Brain microvascular endothelial cell (primary cell): Measurements from ENCODE around the gene THAP6.
A peak's percentile ranks its signal among the peaks of the same experiment; 100 is the strongest.

Source experiments
- DNase-seq: peaks from one replicate; pipeline ENCODE4 v3.0.0-alpha.2; 2020
- H3K27ac ChIP-seq: fragments of 250-450 bp; sonication (Bioruptor Pico); 2 replicates; pipeline ENCODE4 v1.5.1; 2020; ENCODE audit warnings: mild to moderate bottlenecking, moderate library complexity
- H3K27me3 ChIP-seq: fragments of 250-450 bp; sonication (Bioruptor Pico); replicated peaks from 2 replicates; pipeline ENCODE4 v1.5.1; 2020; ENCODE audit warnings: mild to moderate bottlenecking
- H3K36me3 ChIP-seq: fragments of 250-450 bp; sonication (Bioruptor Pico); replicated peaks from 2 replicates; pipeline ENCODE4 v1.5.1; 2020; ENCODE audit warnings: mild to moderate bottlenecking
- H3K4me3 ChIP-seq: 2 replicates; pipeline ENCODE4 v1.5.1; 2011; ENCODE audit warnings: low read depth, mild to moderate bottlenecking, control low read depth, low read length, moderate library complexity
- in situ Hi-C: cut with HindIII; loops from 2 replicates; pipeline ENCODE4 v1.10.0; 2017; ENCODE audit warnings: low sequenced_read_pairs, low pct_ligation_motif_present
- TF ChIP-seq, protein P1 (sequence below): IDR thresholded peaks from 2 replicates; pipeline ENCODE4 v1.5.1; 2011; ENCODE audit warnings: low read depth, mild to moderate bottlenecking, moderate library complexity, low read length, control low read depth, inconsistent platforms; ENCODE audit errors: missing control alignments

The THAP6 gene

DNA sequence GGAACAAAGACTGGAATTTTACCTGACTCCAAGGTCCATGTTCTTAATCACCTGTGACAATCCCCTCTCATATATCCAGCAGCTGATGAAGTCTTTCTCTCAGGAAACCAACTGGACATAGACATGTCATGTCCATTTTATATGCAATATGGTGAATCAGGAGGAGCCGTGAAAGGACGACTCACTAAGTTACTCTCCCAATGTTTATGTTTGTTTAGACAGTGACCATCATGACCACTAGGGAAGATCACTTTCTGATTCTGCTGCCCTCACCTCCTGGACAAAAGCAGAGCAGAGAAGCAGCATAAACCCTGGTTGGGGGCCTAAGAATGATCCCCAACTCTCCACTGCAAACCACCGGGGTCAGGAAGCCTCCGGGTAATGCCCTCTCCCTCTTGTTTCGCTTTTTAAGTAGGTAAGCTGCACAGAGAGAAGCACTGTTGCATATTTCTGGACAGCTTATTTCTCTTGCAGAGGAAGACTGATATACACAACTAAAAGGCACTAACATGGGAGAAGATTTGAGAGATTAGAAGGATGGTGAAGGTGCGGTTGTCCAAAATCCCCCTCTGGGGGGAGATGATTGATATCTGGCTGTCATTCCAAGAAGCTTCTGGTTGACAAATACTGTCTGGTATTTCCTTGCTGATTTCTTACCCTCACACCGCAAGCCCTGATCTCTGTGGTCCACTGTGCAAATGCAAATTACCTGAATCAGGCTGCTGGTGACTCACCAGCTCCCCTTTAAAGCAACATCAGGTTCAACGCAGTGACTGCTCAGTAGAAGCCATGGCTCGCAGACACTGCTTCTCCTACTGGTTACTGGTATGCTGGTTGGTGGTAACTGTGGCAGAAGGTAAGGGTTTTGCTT, 41.3 kb downstream of the THAP6 start, which contains the start of gene ODAPH:
TSS of gene ODAPH (plus strand) at position 773 of the 871 bp plus-strand sequence. CDS start at position 790, 17 bp downstream.
- no peaks in the 10 kb centered on the region for H3K36me3 ChIP-seq
- in situ Hi-C loops, result no loop called here
- H3K27ac ChIP-seq, result no peak within 1 kb of the TSS
- H3K27me3 ChIP-seq, result no peaks in the 10 kb centered on the region
- TF ChIP-seq, protein P1, sequence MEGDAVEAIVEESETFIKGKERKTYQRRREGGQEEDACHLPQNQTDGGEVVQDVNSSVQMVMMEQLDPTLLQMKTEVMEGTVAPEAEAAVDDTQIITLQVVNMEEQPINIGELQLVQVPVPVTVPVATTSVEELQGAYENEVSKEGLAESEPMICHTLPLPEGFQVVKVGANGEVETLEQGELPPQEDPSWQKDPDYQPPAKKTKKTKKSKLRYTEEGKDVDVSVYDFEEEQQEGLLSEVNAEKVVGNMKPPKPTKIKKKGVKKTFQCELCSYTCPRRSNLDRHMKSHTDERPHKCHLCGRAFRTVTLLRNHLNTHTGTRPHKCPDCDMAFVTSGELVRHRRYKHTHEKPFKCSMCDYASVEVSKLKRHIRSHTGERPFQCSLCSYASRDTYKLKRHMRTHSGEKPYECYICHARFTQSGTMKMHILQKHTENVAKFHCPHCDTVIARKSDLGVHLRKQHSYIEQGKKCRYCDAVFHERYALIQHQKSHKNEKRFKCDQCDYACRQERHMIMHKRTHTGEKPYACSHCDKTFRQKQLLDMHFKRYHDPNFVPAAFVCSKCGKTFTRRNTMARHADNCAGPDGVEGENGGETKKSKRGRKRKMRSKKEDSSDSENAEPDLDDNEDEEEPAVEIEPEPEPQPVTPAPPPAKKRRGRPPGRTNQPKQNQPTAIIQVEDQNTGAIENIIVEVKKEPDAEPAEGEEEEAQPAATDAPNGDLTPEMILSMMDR, result peak; percentile 33
- no peak within 1 kb of the TSS for H3K4me3 ChIP-seq
- peak; percentile 59 for DNase-seq

DNA sequence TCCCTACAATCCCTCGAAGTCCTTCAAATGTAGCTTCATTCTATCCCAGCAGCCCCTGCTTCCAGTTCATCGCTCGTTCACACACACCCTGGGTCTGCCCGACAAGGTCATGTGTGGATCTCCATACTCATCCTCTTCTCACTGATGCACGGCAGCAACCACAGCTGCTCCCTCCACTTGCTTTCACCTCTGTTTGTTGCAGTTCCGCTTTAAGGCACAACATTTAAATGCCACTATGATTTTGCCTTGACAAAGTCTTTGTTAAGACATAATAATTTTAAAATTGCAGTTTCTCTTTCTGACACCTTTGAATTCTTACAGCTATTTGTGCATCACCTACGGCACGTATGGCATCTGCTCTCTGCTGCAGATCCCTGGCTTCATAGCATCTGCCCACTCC, 43.4 kb downstream of the THAP6 start:
- no peak overlapping the region for H3K4me3 ChIP-seq
- DNase-seq, result no peak
- H3K36me3 ChIP-seq, result no peaks in the 10 kb centered on the region
- in situ Hi-C loops, result no loop called here
- no peaks in the 10 kb centered on the region for H3K27me3 ChIP-seq
- TF ChIP-seq, protein P1, result no peak
- H3K27ac ChIP-seq, result no peak overlapping the region

DNA sequence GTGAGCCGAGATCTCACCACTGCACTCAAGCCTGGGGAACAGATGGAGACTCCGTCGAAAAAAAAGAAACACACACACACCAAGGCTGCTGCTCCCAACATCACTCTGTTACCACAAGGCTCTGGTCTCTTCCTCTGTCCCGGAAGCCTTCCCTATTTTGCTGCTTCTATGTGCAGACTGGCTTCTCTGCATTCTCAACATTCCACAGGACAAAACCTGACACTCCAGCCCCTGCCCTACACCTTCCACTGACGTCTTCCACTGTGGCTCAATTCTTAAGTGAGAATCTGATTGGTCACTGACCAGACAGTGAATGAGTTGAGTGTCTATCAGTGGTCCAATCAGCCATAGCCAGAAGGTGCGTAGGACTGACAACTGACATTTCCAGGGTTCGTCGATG, 47.5 kb downstream of the THAP6 start:
- H3K4me3 ChIP-seq, result no peak overlapping the region
- no peaks in the 10 kb centered on the region for H3K27me3 ChIP-seq
- no peak overlapping the region for H3K27ac ChIP-seq
- TF ChIP-seq, protein P1, result no peak
- in situ Hi-C loops, result no loop called here
- H3K36me3 ChIP-seq, result no peaks in the 10 kb centered on the region
- DNase-seq, result peak; percentile 22

DNA sequence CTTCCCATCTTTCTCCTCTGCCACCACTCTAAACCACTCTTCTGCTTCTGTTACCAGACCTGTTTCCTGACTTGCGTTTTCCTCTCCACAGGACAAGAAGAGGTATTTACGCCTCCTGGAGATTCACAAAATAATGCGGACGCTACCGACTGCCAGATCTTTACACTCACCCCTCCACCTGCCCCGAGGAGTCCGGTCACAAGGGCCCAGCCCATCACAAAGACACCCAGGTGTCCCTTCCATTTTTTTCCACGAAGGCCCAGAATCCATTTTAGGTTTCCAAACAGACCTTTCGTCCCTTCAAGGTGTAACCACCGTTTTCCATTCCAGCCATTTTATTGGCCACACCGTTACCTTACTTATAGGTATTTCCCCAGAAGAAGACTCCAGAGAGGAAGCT, 49.8 kb downstream of the THAP6 start:
- in situ Hi-C loops, result no loop called here
- H3K36me3 ChIP-seq, result no peaks in the 10 kb centered on the region
- no peak for DNase-seq
- no peak overlapping the region for H3K4me3 ChIP-seq
- H3K27ac ChIP-seq, result no peak overlapping the region
- TF ChIP-seq, protein P1, result no peak
- no peaks in the 10 kb centered on the region for H3K27me3 ChIP-seq

DNA sequence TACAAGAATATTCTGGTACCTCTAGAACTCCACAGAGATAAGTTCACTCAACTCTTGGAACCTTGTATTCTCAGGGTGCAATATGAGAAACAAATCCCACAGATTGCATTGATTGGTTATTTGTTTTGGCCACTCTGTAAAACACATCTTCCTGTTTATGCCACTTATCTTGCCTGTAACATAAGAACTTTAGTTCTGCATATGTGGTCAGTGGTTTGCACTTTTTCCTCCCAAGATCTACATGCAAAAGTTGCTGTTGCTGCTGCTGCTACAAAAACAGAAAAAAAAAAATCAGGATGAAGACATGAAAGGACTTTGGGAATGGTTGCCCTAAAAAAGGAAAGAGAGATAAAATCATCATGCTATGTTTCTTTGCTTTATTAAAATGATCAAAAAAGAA, 51.2 kb downstream of the THAP6 start:
- TF ChIP-seq, protein P1, result no peak
- in situ Hi-C loops, result no loop called here
- H3K27ac ChIP-seq, result no peak overlapping the region
- H3K4me3 ChIP-seq, result no peak overlapping the region
- no peaks in the 10 kb centered on the region for H3K27me3 ChIP-seq
- DNase-seq, result no peak
- H3K36me3 ChIP-seq, result no peaks in the 10 kb centered on the region
